SK-N-SH (cell line): ENCODE results near the gene VMAC. TPM values are rescaled to one million over a fixed set of nuclear protein-coding genes. Genes with fewer than 3 reads are reported as not detected.

Experiments used
- CTCF ChIA-PET: fragments of 300-600, 350-600 bp; formaldehyde crosslinking; extraction: SDS; loops from one replicate; lab custom pipeline; 2021; lab: Yijun Ruan, JAX
- POLR2A ChIA-PET: fragments of 350-600 bp; sonication (Branson Sonifier 250); formaldehyde crosslinking; extraction: SDS; loops from one replicate; lab custom pipeline; 2020; ENCODE audit warnings: antibody characterized with exemption, inconsistent platforms; lab: Yijun Ruan, JAX
- DNase-seq: peaks from one replicate; pipeline ENCODE4 v3.0.0; 2012
- H2AFZ ChIP-seq: fragments of 200-600 bp; sonication (generic); 2 replicates; pipeline ENCODE4 v1.8.1; 2016; ENCODE audit warnings: antibody characterized with exemption, mild to moderate bottlenecking, low read depth
- H3F3A ChIP-seq: fragments of 200-600 bp; sonication (generic); replicated peaks from 2 replicates; pipeline ENCODE3; 2016; ENCODE audit warnings: antibody characterized with exemption, mild to moderate bottlenecking; ENCODE audit not compliant: insufficient read depth
- H3K27ac ChIP-seq, 2 experiments: fragments of 200-500 bp in 1 of 2; fragments of 200-600 bp in 1 of 2; sonication (Bioruptor generic) in 1 of 2; sonication (generic), shearing (Covaris generic) in 1 of 2; 2 replicates each; pipeline versions ENCODE4 v1.5.1 to v1.6.1; 2014 to 2016; ENCODE audit warnings: low read depth in 2 of 2, inconsistent platforms in 1 of 2, low read length in 1 of 2, mild to moderate bottlenecking in 1 of 2, mixed read lengths in 1 of 2
- H3K27me3 ChIP-seq: fragments of 200-600 bp; sonication (generic), shearing (Covaris generic); 2 replicates; pipeline ENCODE4 v1.6.1; 2016; ENCODE audit warnings: mixed run types; ENCODE audit not compliant: insufficient read depth
- H3K36me3 ChIP-seq, 2 experiments: fragments of 200-500 bp in 1 of 2; fragments of 200-600 bp in 1 of 2; sonication (Bioruptor generic) in 1 of 2; sonication (generic) in 1 of 2; replicated peaks in 1 of 2; 2 replicates each; pipeline versions ENCODE3 to v1.5.1; 2014 to 2016; ENCODE audit warnings: low read length in 1 of 2, mild to moderate bottlenecking in 1 of 2; ENCODE audit not compliant: insufficient read depth in 2 of 2, control insufficient read depth in 1 of 2
- H3K4me1 ChIP-seq, 2 experiments: fragments of 200-500 bp in 1 of 2; fragments of 200-600 bp in 1 of 2; sonication (Bioruptor generic) in 1 of 2; sonication (generic), shearing (Covaris generic) in 1 of 2; 2 replicates each; pipeline versions ENCODE4 v1.5.1 to v1.6.1; 2014 to 2016; ENCODE audit warnings: low read depth in 1 of 2, low read length in 1 of 2, mixed run types in 1 of 2; ENCODE audit not compliant: insufficient read depth in 2 of 2, control insufficient read depth in 1 of 2
- H3K4me2 ChIP-seq: fragments of 200-600 bp; sonication (generic), shearing (Covaris generic); 2 replicates; pipeline ENCODE4 v1.6.1; 2017; ENCODE audit warnings: mixed run types
- H3K4me3 ChIP-seq, 2 experiments: fragments of 200-500 bp in 1 of 2; fragments of 200-600 bp in 1 of 2; sonication (Bioruptor generic) in 1 of 2; sonication (generic), shearing (Covaris generic) in 1 of 2; 2 replicates each; pipeline versions ENCODE4 v1.5.1 to v1.8.1; 2014 to 2016; ENCODE audit warnings: low read depth in 2 of 2, inconsistent platforms in 1 of 2, low read length in 1 of 2, mild to moderate bottlenecking in 1 of 2, mixed read lengths in 1 of 2, moderate library complexity in 1 of 2
- H3K79me2 ChIP-seq: fragments of 200-600 bp; sonication (generic); 2 replicates; pipeline ENCODE4 v1.8.1; 2017; ENCODE audit warnings: mild to moderate bottlenecking; ENCODE audit not compliant: insufficient read depth
- H3K9ac ChIP-seq: fragments of 200-600 bp; sonication (generic); 2 replicates; pipeline ENCODE4 v1.6.1; 2017; ENCODE audit warnings: mixed run types
- H3K9me2 ChIP-seq: fragments of 200-600 bp; sonication (generic); 2 replicates; pipeline ENCODE4 v1.6.1; 2017; ENCODE audit warnings: mixed run types
- H3K9me3 ChIP-seq: fragments of 200-600 bp; sonication (generic); 2 replicates; pipeline ENCODE4 v1.6.1; 2017; ENCODE audit warnings: mixed run types, mild to moderate bottlenecking, moderate library complexity
- H4K20me1 ChIP-seq: fragments of 200-600 bp; sonication (generic); 2 replicates; pipeline ENCODE4 v1.6.1; 2017; ENCODE audit warnings: mild to moderate bottlenecking, mixed run types; ENCODE audit not compliant: insufficient read depth
- CTCF ChIP-seq: fragments of 200-600 bp; sonication (generic); IDR thresholded peaks from 2 replicates; pipeline ENCODE4 v1.6.1; 2017; ENCODE audit warnings: antibody characterized with exemption, mild to moderate bottlenecking, moderate library complexity
- ELF1 ChIP-seq: IDR thresholded peaks from 2 replicates; pipeline ENCODE4 v1.4.0; 2012
- EZH2phosphoT487 ChIP-seq: fragments of 200-600 bp; sonication (generic); IDR thresholded peaks from 2 replicates; pipeline ENCODE4 v1.6.1; 2017; ENCODE audit warnings: low read depth, mixed run types, mild to moderate bottlenecking, antibody characterized with exemption, moderate library complexity, borderline replicate concordance
- GABPA ChIP-seq: IDR thresholded peaks from 2 replicates; pipeline ENCODE4 v1.4.0; 2012; ENCODE audit warnings: low read depth, mild to moderate bottlenecking
- JUND ChIP-seq: IDR thresholded peaks from 2 replicates; pipeline ENCODE4 v1.4.0; 2012
- RAD21 ChIP-seq: IDR thresholded peaks from 2 replicates; pipeline ENCODE4 v1.6.1; 2012; ENCODE audit warnings: mild to moderate bottlenecking, low read length
- SMC3 ChIP-seq: IDR thresholded peaks from 2 replicates; pipeline ENCODE4 v1.6.1; 2012; ENCODE audit warnings: low read depth, low read length, improper control_type of control experiment
- WGBS: methylation state at CpG from one replicate; pipeline ENCODE4 v1.1.6; 2017; ENCODE audit warnings: low lambda C conversion rate; 5-methylcytosine and 5-hydroxymethylcytosine counted together
- polyA plus RNA-seq, 3 experiments: library from polyadenylated mRNA; depleted of rRNA; stranded (reverse); fragments of >200 nt; gene quantifications; 2 replicates each; pipeline ENCODE4 v1.2.3, GENCODE V29; 2012

The VMAC gene
- polyA plus RNA-seq, 1 of the 3 experiments (the other 2 are of a cell fraction), result 6.5 TPM

- Histone ChIP-seq H3K9ac (no peak overlapping the region), H2AFZ (no peak overlapping the region), H3K36me3 (peaks cover 0 to 12% of the 10 kb centered on the region in 2 experiments), H3K27ac (no peak overlapping the region), H3K4me3 (no peak overlapping the region), H3K27me3 (no peaks in the 10 kb centered on the region), H3K4me2 (no peak overlapping the region), H3K9me2 (no peaks in the 10 kb centered on the region), H4K20me1 (no peaks in the 10 kb centered on the region), H3K4me1 (peaks cover 0 to 44% of the 10 kb centered on the region in 2 experiments; a peak in 1 of 4 replicates), H3F3A (no peaks in the 10 kb centered on the region), H3K9me3 (no peaks in the 10 kb centered on the region), H3K79me2 (no peaks in the 10 kb centered on the region)
- ChIA-PET CTCF (interaction anchor here (0.9 to 4.6 kb wide), 7 partner anchors 63 to 94 kb away, joined by 3 to 73 read pairs (median 8); partner anchors contain the start of gene NRTN), POLR2A (no interaction called here)
- 0 out of 2 replicates have a peak, but pooled peaks have one; percentile 7 for TF ChIP-seq JUND
- no peak for TF ChIP-seq RAD21
- TF ChIP-seq GABPA, result no peak
- 60% methylated on average over 1 of the region's 4 CpGs for WGBS
- DNase-seq, result peak; percentile 41
These were observed 13.1 kb upstream of the VMAC start for GRCh38 chr19:5891572-5891937.

- H4K20me1 ChIP-seq, result no peaks in the 10 kb centered on the region
- 66% methylated on average over 23 of the region's 48 CpGs for WGBS
- ChIA-PET POLR2A (no interaction called here), CTCF (interaction anchor here (1.0 to 4.6 kb wide), 13 partner anchors 8 to 130 kb away, joined by 3 to 73 read pairs (median 6); partner anchors contain the start of gene NRTN)
- H3K9ac ChIP-seq, result no peak overlapping the region
- no peak overlapping the region for H2AFZ ChIP-seq
- H3K4me1 ChIP-seq, result peaks cover 0 to 44% of the 10 kb centered on the region in 2 experiments; a peak in 1 of 4 replicates
- H3K9me3 ChIP-seq, result no peaks in the 10 kb centered on the region
- peak; percentile 70 for TF ChIP-seq RAD21
- peak; percentile 59 for TF ChIP-seq SMC3
- TF ChIP-seq ELF1, result no peak
- peak; percentile 70 for TF ChIP-seq CTCF
- DNase-seq, result peak; percentile 83
- H3K27ac ChIP-seq, result no peak overlapping the region; a peak in 1 of 4 replicates
- no peaks in the 10 kb centered on the region for H3K9me2 ChIP-seq
- no peak overlapping the region for H3K4me2 ChIP-seq
- no peak overlapping the region; a peak in 1 of 4 replicates for H3K4me3 ChIP-seq
- no peaks in the 10 kb centered on the region for H3K79me2 ChIP-seq
- H3K27me3 ChIP-seq, result no peaks in the 10 kb centered on the region
- peaks cover 0 to 18% of the 10 kb centered on the region in 2 experiments for H3K36me3 ChIP-seq
- no peaks in the 10 kb centered on the region for H3F3A ChIP-seq
These were observed 12.5 kb upstream of the VMAC start for GRCh38 chr19:5891938-5892771.

- Histone ChIP-seq H3K4me1 (peaks cover 0 to 44% of the 10 kb centered on the region in 2 experiments; a peak in 1 of 4 replicates), H3K79me2 (no peaks in the 10 kb centered on the region), H3K4me3 (no peak overlapping the region; a peak in 1 of 4 replicates), H3K9ac (no peak overlapping the region), H4K20me1 (peaks cover 5% of the 10 kb centered on the region; the same call in 1 of the 2 replicates), H3K4me2 (no peak overlapping the region), H3K9me3 (no peaks in the 10 kb centered on the region), H3F3A (no peaks in the 10 kb centered on the region)
- no peak for DNase-seq
- POLR2A ChIA-PET, result no interaction called here
- CTCF ChIA-PET, result interaction anchor here (0.7 to 4.6 kb wide), 21 partner anchors 9 to 130 kb away, joined by 3 to 73 read pairs (median 4); partner anchors contain the start of genes NRTN and VMAC
- TF ChIP-seq EZH2phosphoT487 (no peak), CTCF (peak; percentile 4; the same call in 1 of the 2 replicates)
- TF ChIP-seq, all 33 proteins: peak for 1
- Histone ChIP-seq H3K9me2 (no peaks in the 10 kb centered on the region), H3K27ac (peak overlapping the region in 1 of 2 experiments; percentile 98; a peak in 1 of 4 replicates), H2AFZ (no peak overlapping the region), H3K27me3 (no peaks in the 10 kb centered on the region), H3K36me3 (peaks cover 0 to 19% of the 10 kb centered on the region in 2 experiments)
- WGBS, result 66% methylated on average over 11 of the region's 15 CpGs
These were observed 11.8 kb upstream of the VMAC start for GRCh38 chr19:5892772-5893275.
